Measurements from ENCODE around the gene TDRD3. TPM values are rescaled to one million over a fixed set of nuclear protein-coding genes. Genes with fewer than 3 reads are reported as not detected.

Gene TDRD3
- polyA plus RNA-seq, 6 donors from 2014 or later, result 1.5 to 8.7 (median 6.0) TPM

GRCh38 chr13:60435762-60436374 is 38.8 kb downstream of the TDRD3 start:
- Mint-ChIP-seq H3K9me3 (peaks cover 0 to 9% (median 4%) of the 10 kb centered on the region in 7 donors), H3K36me3 (no peaks in the 10 kb centered on the region), H3K27ac (peak overlapping the region in 3 of 6 donors; percentile 8 to 73 (median 24)), H3K4me3 (peak overlapping the region in 6 of 8 donors; percentile 1 to 76 (median 32)), H3K4me1 (peaks cover 16 to 35% (median 25%) of the 10 kb centered on the region in 3 donors), H3K27me3 (no peaks in the 10 kb centered on the region)
- ATAC-seq (ENCODE audit: low read depth in 2 of 2) (peak; percentile 72 to 80), DNase-seq (no peak)

GRCh38 chr13:60439201-60439600 is 42.2 kb downstream of the TDRD3 start:
- ATAC-seq (ENCODE audit: low read depth in 2 of 2) (no peak), DNase-seq (no peak)
- Mint-ChIP-seq H3K27ac (no peak overlapping the region), H3K9me3 (peaks cover 0 to 9% (median 4%) of the 10 kb centered on the region in 7 donors), H3K27me3 (no peaks in the 10 kb centered on the region), H3K4me3 (no peak overlapping the region), H3K4me1 (peaks cover 16 to 35% (median 25%) of the 10 kb centered on the region in 3 donors), H3K36me3 (no peaks in the 10 kb centered on the region)

- H3K4me1 Mint-ChIP-seq, result peaks cover 0 to 12% (median 10%) of the 10 kb centered on the region in 3 donors
- ATAC-seq (ENCODE audit: low read depth in 2 of 2) (no peak), DNase-seq (no peak)
- no peaks in the 10 kb centered on the region for H3K36me3 Mint-ChIP-seq
- H3K4me3 Mint-ChIP-seq, result no peak overlapping the region
- no peaks in the 10 kb centered on the region for H3K9me3 Mint-ChIP-seq
- no peaks in the 10 kb centered on the region for H3K27me3 Mint-ChIP-seq
- H3K27ac Mint-ChIP-seq, result no peak overlapping the region
These were observed 44.7 kb downstream of the TDRD3 start for GRCh38 chr13:60441761-60442160.

- H3K4me1 Mint-ChIP-seq, result no peaks in the 10 kb centered on the region
- H3K9me3 Mint-ChIP-seq, result no peaks in the 10 kb centered on the region
- ATAC-seq (ENCODE audit: low read depth in 2 of 2) (no peak), DNase-seq (no peak)
- no peak overlapping the region for H3K4me3 Mint-ChIP-seq
- no peak overlapping the region for H3K27ac Mint-ChIP-seq
- no peaks in the 10 kb centered on the region for H3K27me3 Mint-ChIP-seq
- no peaks in the 10 kb centered on the region for H3K36me3 Mint-ChIP-seq
These were observed 52.0 kb downstream of the TDRD3 start for GRCh38 chr13:60448907-60449510.

GRCh38 chr13:60453490-60453889 is 56.5 kb downstream of the TDRD3 start:
- H3K4me3 Mint-ChIP-seq, result no peak overlapping the region
- no peaks in the 10 kb centered on the region for H3K4me1 Mint-ChIP-seq
- no peaks in the 10 kb centered on the region for H3K36me3 Mint-ChIP-seq
- DNase-seq, result no peak
- H3K27me3 Mint-ChIP-seq, result no peaks in the 10 kb centered on the region
- H3K27ac Mint-ChIP-seq, result no peak overlapping the region
- ATAC-seq (ENCODE audit: low read depth in 2 of 2), result no peak
- no peaks in the 10 kb centered on the region for H3K9me3 Mint-ChIP-seq

GRCh38 chr13:60454425-60454824 is 57.4 kb downstream of the TDRD3 start:
- H3K4me1 Mint-ChIP-seq, result no peaks in the 10 kb centered on the region
- no peak for ATAC-seq (ENCODE audit: low read depth in 2 of 2)
- H3K27ac Mint-ChIP-seq, result no peak overlapping the region
- no peak overlapping the region for H3K4me3 Mint-ChIP-seq
- no peaks in the 10 kb centered on the region for H3K9me3 Mint-ChIP-seq
- no peaks in the 10 kb centered on the region for H3K36me3 Mint-ChIP-seq
- no peak for DNase-seq
- no peaks in the 10 kb centered on the region for H3K27me3 Mint-ChIP-seq

- no peak for ATAC-seq (ENCODE audit: low read depth in 2 of 2)
- DNase-seq, result no peak
- no peaks in the 10 kb centered on the region for H3K9me3 Mint-ChIP-seq
- peak overlapping the region in 2 of 6 donors; percentile 18 to 71 for H3K27ac Mint-ChIP-seq
- peaks cover 13 to 26% of the 10 kb centered on the region in 2 donors for H3K36me3 Mint-ChIP-seq
- peaks cover 0 to 4% (median 0%) of the 10 kb centered on the region in 3 donors for H3K4me1 Mint-ChIP-seq
- H3K27me3 Mint-ChIP-seq, result no peaks in the 10 kb centered on the region
- H3K4me3 Mint-ChIP-seq, result no peak overlapping the region
These were observed 66.8 kb downstream of the TDRD3 start for GRCh38 chr13:60463787-60464186.

GRCh38 chr13:60467098-60467497 is 70.1 kb downstream of the TDRD3 start:
- DNase-seq (no peak), ATAC-seq (ENCODE audit: low read depth in 2 of 2) (no peak)
- Mint-ChIP-seq H3K27me3 (no peaks in the 10 kb centered on the region), H3K4me1 (peaks cover 0 to 4% (median 0%) of the 10 kb centered on the region in 3 donors), H3K36me3 (peaks cover 2 to 31% of the 10 kb centered on the region in 2 donors), H3K27ac (peak overlapping the region in 2 of 6 donors; percentile 53 to 90), H3K4me3 (no peak overlapping the region), H3K9me3 (peaks cover 0 to 6% (median 0%) of the 10 kb centered on the region in 7 donors)

- H3K27ac Mint-ChIP-seq, result no peak overlapping the region
- H3K36me3 Mint-ChIP-seq, result peaks cover 58 to 68% of the 10 kb centered on the region in 2 donors
- no peaks in the 10 kb centered on the region for H3K27me3 Mint-ChIP-seq
- peaks cover 0 to 9% (median 0%) of the 10 kb centered on the region in 3 donors for H3K4me1 Mint-ChIP-seq
- peaks cover 0 to 49% (median 22%) of the 10 kb centered on the region in 7 donors for H3K9me3 Mint-ChIP-seq
- H3K4me3 Mint-ChIP-seq, result no peak overlapping the region
- DNase-seq, result no peak
- no peak for ATAC-seq (ENCODE audit: low read depth in 2 of 2)
These were observed 82.3 kb downstream of the TDRD3 start for GRCh38 chr13:60479273-60479672.

GRCh38 chr13:60482012-60482411 is 85.0 kb downstream of the TDRD3 start:
- Mint-ChIP-seq H3K9me3 (peaks cover 0 to 32% (median 14%) of the 10 kb centered on the region in 7 donors), H3K27me3 (no peaks in the 10 kb centered on the region), H3K4me3 (no peak overlapping the region), H3K36me3 (peaks cover 48 to 74% of the 10 kb centered on the region in 2 donors), H3K4me1 (peaks cover 0 to 9% (median 0%) of the 10 kb centered on the region in 3 donors), H3K27ac (peak overlapping the region in 1 of 6 donors; percentile 52)
- ATAC-seq (ENCODE audit: low read depth in 2 of 2) (no peak), DNase-seq (no peak)

GRCh38 chr13:60484865-60485264 is 87.8 kb downstream of the TDRD3 start:
- Mint-ChIP-seq H3K9me3 (peaks cover 0 to 33% (median 14%) of the 10 kb centered on the region in 7 donors), H3K27me3 (no peaks in the 10 kb centered on the region), H3K27ac (no peak overlapping the region), H3K4me3 (no peak overlapping the region), H3K4me1 (peaks cover 0 to 1% (median 0%) of the 10 kb centered on the region in 3 donors), H3K36me3 (peaks cover 52 to 78% of the 10 kb centered on the region in 2 donors)
- DNase-seq (no peak), ATAC-seq (ENCODE audit: low read depth in 2 of 2) (no peak)

GRCh38 chr13:60491531-60491930 is 94.5 kb downstream of the TDRD3 start:
- Mint-ChIP-seq H3K27ac (peak overlapping the region in 1 of 6 donors; percentile 42), H3K36me3 (peaks cover 50 to 66% of the 10 kb centered on the region in 2 donors), H3K27me3 (no peaks in the 10 kb centered on the region), H3K4me1 (no peaks in the 10 kb centered on the region), H3K9me3 (peaks cover 0 to 9% (median 5%) of the 10 kb centered on the region in 7 donors), H3K4me3 (no peak overlapping the region)
- ATAC-seq (ENCODE audit: low read depth in 2 of 2) (no peak), DNase-seq (no peak)

- Mint-ChIP-seq H3K27ac (no peak overlapping the region), H3K36me3 (peaks cover 51 to 68% of the 10 kb centered on the region in 2 donors)
- DNase-seq, result no peak
These were observed 95.2 kb downstream of the TDRD3 start for GRCh38 chr13:60492187-60492586.

GRCh38 chr13:60494296-60494695 is 97.3 kb downstream of the TDRD3 start:
- Mint-ChIP-seq H3K27me3 (no peaks in the 10 kb centered on the region), H3K27ac (no peak overlapping the region), H3K4me3 (no peak overlapping the region), H3K9me3 (peaks cover 0 to 9% (median 5%) of the 10 kb centered on the region in 7 donors), H3K4me1 (no peaks in the 10 kb centered on the region), H3K36me3 (peaks cover 37 to 67% of the 10 kb centered on the region in 2 donors)
- ATAC-seq (ENCODE audit: low read depth in 2 of 2) (no peak), DNase-seq (no peak)

More at GRCh38 chr13:60492187-60492586, 95.2 kb downstream of the TDRD3 start:
- ATAC-seq (ENCODE audit: low read depth in 2 of 2), result no peak
- Mint-ChIP-seq H3K4me3 (no peak overlapping the region), H3K27me3 (no peaks in the 10 kb centered on the region), H3K4me1 (no peaks in the 10 kb centered on the region), H3K9me3 (peaks cover 3 to 14% (median 5%) of the 10 kb centered on the region in 7 donors)
